Hepatocyte (in vitro differentiated cells): ENCODE measurements around the gene MN1. TPM values are rescaled to one million over a fixed set of nuclear protein-coding genes. Genes with fewer than 3 reads are reported as not detected.

Source experiments
- DNase-seq: peaks from one replicate; pipeline ENCODE4 v3.0.0-alpha.2; 2016; ENCODE audit warnings: low spot score
- H2AFZ ChIP-seq: fragments of 200-600 bp; sonication (generic); 2 replicates; pipeline ENCODE4 v1.6.0; 2016; ENCODE audit warnings: antibody characterized with exemption, mild to moderate bottlenecking
- H3K27ac ChIP-seq: fragments of 200-600 bp; sonication (generic); 2 replicates; pipeline ENCODE4 v1.5.1; 2016; ENCODE audit warnings: mild to moderate bottlenecking
- H3K27me3 ChIP-seq: fragments of 200-600 bp; sonication (generic); 2 replicates; pipeline ENCODE4 v1.6.1; 2016
- H3K36me3 ChIP-seq: fragments of 200-600 bp; sonication (generic); replicated peaks from 2 replicates; pipeline ENCODE4 v1.5.1; 2016; ENCODE audit warnings: low read depth; ENCODE audit not compliant: insufficient read depth
- H3K4me1 ChIP-seq: fragments of 200-600 bp; sonication (generic); 2 replicates; pipeline ENCODE4 v1.5.1; 2016; ENCODE audit warnings: mild to moderate bottlenecking, moderate library complexity; ENCODE audit not compliant: insufficient read depth
- H3K4me2 ChIP-seq: fragments of 200-600 bp; sonication (generic); 2 replicates; pipeline ENCODE4 v1.6.0; 2016
- H3K4me3 ChIP-seq: fragments of 200-600 bp; sonication (generic); 2 replicates; pipeline ENCODE4 v1.5.1; 2016; ENCODE audit warnings: mild to moderate bottlenecking
- H3K79me2 ChIP-seq: fragments of 200-600 bp; sonication (generic); 2 replicates; pipeline ENCODE4 v1.6.0; 2017; ENCODE audit warnings: mild to moderate bottlenecking
- H3K9me2 ChIP-seq: fragments of 200-600 bp; sonication (generic); replicated peaks from 2 replicates; pipeline ENCODE4 v1.6.0; 2017; ENCODE audit warnings: mild to moderate bottlenecking; ENCODE audit not compliant: insufficient read depth
- H3K9me3 ChIP-seq: fragments of 200-600 bp; sonication (generic); 2 replicates; pipeline ENCODE4 v1.5.1; 2016; ENCODE audit warnings: low read depth, mild to moderate bottlenecking
- H4K20me1 ChIP-seq: fragments of 200-600 bp; sonication (generic); 2 replicates; pipeline ENCODE4 v1.6.0; 2016; ENCODE audit warnings: mild to moderate bottlenecking; ENCODE audit not compliant: insufficient read depth, poor library complexity, severe bottlenecking
- EZH2 ChIP-seq: fragments of 200-600 bp; sonication (generic); IDR thresholded peaks from 2 replicates; pipeline ENCODE4 v1.6.1; 2016; ENCODE audit warnings: antibody characterized with exemption, mild to moderate bottlenecking, borderline replicate concordance
- EZH2phosphoT487 ChIP-seq: fragments of 200-600 bp; sonication (generic); IDR thresholded peaks from one replicate; pipeline ENCODE4 v1.6.1; 2018; ENCODE audit warnings: antibody characterized with exemption, mild to moderate bottlenecking, low read depth, moderate library complexity; ENCODE audit not compliant: unreplicated experiment, severe bottlenecking
- WGBS: methylation state at CpG from one replicate; pipeline ENCODE4 v1.1.6; 2016; ENCODE audit warnings: low lambda C conversion rate; ENCODE audit errors: missing lambda C conversion rate; 5-methylcytosine and 5-hydroxymethylcytosine counted together
- polyA plus RNA-seq: library from polyadenylated mRNA; unstranded; fragments of >200 nt; fragmentation: Nextera tagmentation; extraction: Ambion mirVana; gene quantifications from 2 replicates; pipeline ENCODE4 v1.2.1, GENCODE V29; 2016
- total RNA-seq: library from RNA; depleted of rRNA; stranded (reverse); fragments of >200 nt; gene quantifications from 2 replicates; pipeline ENCODE4 v1.2.3, GENCODE V29; 2014
- TF ChIP-seq, protein P1 (sequence below): fragments of 200-600 bp; sonication (generic); IDR thresholded peaks from 2 replicates; pipeline ENCODE4 v1.5.1; 2016; ENCODE audit warnings: antibody characterized with exemption, mild to moderate bottlenecking; ENCODE audit not compliant: poor library complexity

Gene MN1
- total and polyA plus RNA-seq, 2 experiments from 2014 or later = 2.3 to 4.4 TPM

DNA sequence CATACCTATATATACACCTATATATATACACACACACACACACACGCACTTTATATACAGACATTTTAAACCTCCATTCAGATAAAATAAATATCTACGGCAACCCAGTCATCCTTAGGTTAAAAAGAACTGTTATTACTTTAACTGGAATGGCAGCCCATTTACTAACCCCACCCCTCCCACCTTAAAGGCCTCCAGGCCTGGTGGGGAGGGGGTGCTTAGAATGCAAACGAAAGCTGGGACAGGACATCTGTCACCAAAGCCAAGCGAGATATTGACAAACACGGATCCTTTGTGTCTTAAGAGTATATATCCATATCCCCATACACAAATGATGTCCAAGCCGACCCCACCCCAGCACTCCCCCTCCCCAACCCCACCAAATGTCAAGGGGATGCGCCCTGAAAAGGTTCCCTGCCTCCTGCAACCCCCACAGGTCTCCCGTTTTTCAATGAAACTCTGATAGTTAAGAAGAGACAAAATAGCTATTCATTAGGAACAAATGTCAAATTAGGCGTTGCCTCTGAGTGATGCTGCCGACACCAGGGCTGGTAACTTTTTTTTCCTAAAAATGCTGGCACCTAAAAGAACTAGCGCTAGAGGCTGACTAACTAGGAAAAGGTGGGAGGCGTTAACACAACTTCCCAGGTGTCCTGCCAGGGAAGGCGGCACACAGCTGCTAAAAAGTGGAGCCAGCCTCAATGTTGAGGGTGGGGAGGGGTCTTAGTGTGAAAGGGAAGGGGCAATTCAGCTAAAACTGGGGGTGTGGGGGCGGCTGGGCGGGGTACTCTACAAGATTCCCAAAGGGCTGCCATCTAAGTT is 5.6 kb downstream of the MN1 start:
- no peaks in the 10 kb centered on the region for H3K79me2 ChIP-seq
- no peaks in the 10 kb centered on the region for H4K20me1 ChIP-seq
- 58% methylated on average over 15 of the region's 15 CpGs for WGBS
- peaks cover 34% of the 10 kb centered on the region for H3K4me1 ChIP-seq
- TF ChIP-seq, protein P1, sequence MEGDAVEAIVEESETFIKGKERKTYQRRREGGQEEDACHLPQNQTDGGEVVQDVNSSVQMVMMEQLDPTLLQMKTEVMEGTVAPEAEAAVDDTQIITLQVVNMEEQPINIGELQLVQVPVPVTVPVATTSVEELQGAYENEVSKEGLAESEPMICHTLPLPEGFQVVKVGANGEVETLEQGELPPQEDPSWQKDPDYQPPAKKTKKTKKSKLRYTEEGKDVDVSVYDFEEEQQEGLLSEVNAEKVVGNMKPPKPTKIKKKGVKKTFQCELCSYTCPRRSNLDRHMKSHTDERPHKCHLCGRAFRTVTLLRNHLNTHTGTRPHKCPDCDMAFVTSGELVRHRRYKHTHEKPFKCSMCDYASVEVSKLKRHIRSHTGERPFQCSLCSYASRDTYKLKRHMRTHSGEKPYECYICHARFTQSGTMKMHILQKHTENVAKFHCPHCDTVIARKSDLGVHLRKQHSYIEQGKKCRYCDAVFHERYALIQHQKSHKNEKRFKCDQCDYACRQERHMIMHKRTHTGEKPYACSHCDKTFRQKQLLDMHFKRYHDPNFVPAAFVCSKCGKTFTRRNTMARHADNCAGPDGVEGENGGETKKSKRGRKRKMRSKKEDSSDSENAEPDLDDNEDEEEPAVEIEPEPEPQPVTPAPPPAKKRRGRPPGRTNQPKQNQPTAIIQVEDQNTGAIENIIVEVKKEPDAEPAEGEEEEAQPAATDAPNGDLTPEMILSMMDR = no peak
- no peaks in the 10 kb centered on the region for H3K36me3 ChIP-seq
- peak overlapping the region; percentile 19 for H3K4me2 ChIP-seq
- DNase-seq = no peak
- H3K9me3 ChIP-seq = no peaks in the 10 kb centered on the region
- H3K27ac ChIP-seq = no peak overlapping the region
- no peak overlapping the region for H2AFZ ChIP-seq
- peaks cover 82% of the 10 kb centered on the region for H3K27me3 ChIP-seq
- H3K4me3 ChIP-seq = no peak overlapping the region
- no peaks in the 10 kb centered on the region for H3K9me2 ChIP-seq

DNA sequence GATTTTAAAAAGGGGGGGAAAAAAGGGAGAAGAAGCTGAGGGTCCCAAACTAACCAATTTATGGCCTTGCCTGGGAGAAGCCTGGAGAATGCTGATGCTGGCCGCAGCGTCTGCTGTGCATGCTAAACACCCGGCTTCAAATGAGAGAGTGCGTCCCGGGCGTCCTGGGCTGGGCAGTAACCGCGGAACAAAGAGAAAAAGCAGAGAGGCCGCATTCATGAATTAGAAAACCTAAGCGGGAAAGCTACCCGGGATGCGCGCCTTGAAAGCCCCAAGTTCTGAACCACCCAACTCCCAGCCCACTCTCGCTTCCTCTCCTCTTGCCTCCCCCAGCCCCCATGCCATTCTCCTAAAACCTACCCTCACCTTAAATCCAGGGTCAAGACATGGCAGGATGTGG is 6.5 kb downstream of the MN1 start:
- H3K27me3 ChIP-seq = peaks cover 77% of the 10 kb centered on the region
- no peaks in the 10 kb centered on the region for H3K9me2 ChIP-seq
- TF ChIP-seq, protein P1 = no peak
- TF ChIP-seq EZH2 (no peak), EZH2phosphoT487 (no peak)
- WGBS = 61% methylated on average over 14 of the region's 14 CpGs
- H4K20me1 ChIP-seq = no peaks in the 10 kb centered on the region
- no peaks in the 10 kb centered on the region for H3K36me3 ChIP-seq
- no peaks in the 10 kb centered on the region for H3K9me3 ChIP-seq
- no peaks in the 10 kb centered on the region for H3K79me2 ChIP-seq
- no peak overlapping the region for H3K4me3 ChIP-seq
- H2AFZ ChIP-seq = no peak overlapping the region
- no peak overlapping the region for H3K27ac ChIP-seq
- DNase-seq = no peak
- peaks cover 29% of the 10 kb centered on the region for H3K4me1 ChIP-seq
- H3K4me2 ChIP-seq = peak overlapping the region; percentile 9

DNA sequence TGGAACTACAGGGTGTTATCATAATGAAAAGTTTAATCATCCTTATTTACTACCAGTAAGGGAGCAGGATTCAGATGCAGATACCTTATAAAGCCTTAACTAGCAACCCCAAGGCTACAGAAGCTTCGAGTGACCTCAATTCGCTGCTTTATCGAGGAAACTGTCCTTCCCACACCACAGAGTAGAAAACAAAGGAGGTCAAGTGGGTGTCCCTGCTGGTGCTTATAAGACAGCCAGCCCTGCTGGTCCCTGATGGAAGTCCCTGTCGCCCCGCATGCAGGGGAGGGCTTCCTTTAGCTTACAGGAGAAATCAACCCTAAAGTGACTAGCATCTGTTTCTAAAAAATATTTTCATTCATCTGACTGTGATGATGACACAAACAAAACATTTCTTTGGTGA is 7.3 kb downstream of the MN1 start:
- H4K20me1 ChIP-seq = no peaks in the 10 kb centered on the region
- peaks cover 75% of the 10 kb centered on the region for H3K27me3 ChIP-seq
- H2AFZ ChIP-seq = no peak overlapping the region
- no peaks in the 10 kb centered on the region for H3K9me3 ChIP-seq
- H3K9me2 ChIP-seq = no peaks in the 10 kb centered on the region
- DNase-seq = no peak
- H3K27ac ChIP-seq = no peak overlapping the region
- H3K4me3 ChIP-seq = no peak overlapping the region
- no peaks in the 10 kb centered on the region for H3K36me3 ChIP-seq
- H3K4me2 ChIP-seq = no peak overlapping the region
- H3K4me1 ChIP-seq = peaks cover 21% of the 10 kb centered on the region
- WGBS = 60% methylated on average over 5 of the region's 5 CpGs
- TF ChIP-seq EZH2 = no peak
- TF ChIP-seq, protein P1 = no peak
- no peaks in the 10 kb centered on the region for H3K79me2 ChIP-seq

DNA sequence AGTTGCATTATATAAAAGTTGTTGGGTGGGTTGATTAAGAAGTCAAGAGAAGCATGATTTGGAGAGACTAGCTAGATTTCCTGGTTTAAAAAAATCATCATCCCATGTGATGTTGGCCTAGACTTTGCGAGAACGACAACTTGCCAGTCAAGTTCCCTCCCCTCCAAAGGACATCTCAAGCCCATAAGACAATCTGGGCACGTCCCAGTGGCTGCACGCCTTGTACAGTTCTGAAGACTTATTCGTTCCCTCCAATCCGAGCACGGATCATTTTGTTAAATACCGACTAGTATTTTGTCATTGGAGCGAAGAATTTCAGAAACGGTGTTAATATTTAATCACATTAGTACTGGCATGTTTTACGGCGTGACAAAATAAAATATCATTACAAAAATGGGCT is 8.0 kb downstream of the MN1 start:
- Histone ChIP-seq H3K79me2 (no peaks in the 10 kb centered on the region), H3K27me3 (peaks cover 72% of the 10 kb centered on the region), H3K4me3 (no peak overlapping the region), H3K9me3 (no peaks in the 10 kb centered on the region), H4K20me1 (no peaks in the 10 kb centered on the region), H3K9me2 (no peaks in the 10 kb centered on the region), H3K27ac (no peak overlapping the region), H2AFZ (no peak overlapping the region), H3K4me1 (peaks cover 14% of the 10 kb centered on the region), H3K36me3 (no peaks in the 10 kb centered on the region), H3K4me2 (no peak overlapping the region)
- DNase-seq = no peak
- no peak for TF ChIP-seq EZH2
- TF ChIP-seq, protein P1 = no peak
- 94% methylated on average over 12 of the region's 12 CpGs for WGBS
